G401.6 (cell line): Measurements from ENCODE around the gene NOS1AP.

Source experiments
- FAIRE-seq: peaks from 2 replicates; lab custom pipeline; 2012; peaks lifted over from hg19 to GRCh38; lab: Jason Lieb, UNC

NOS1AP gene

GRCh38 chr1:162256287-162256686 is 186.8 kb downstream of the NOS1AP start:
- no peak for FAIRE-seq

GRCh38 chr1:162258394-162258793 is 188.9 kb downstream of the NOS1AP start:
- FAIRE-seq = no peak

GRCh38 chr1:162259894-162260455 is 190.5 kb downstream of the NOS1AP start:
- no peak for FAIRE-seq

- FAIRE-seq = no peak
Observed at GRCh38 chr1:162264108-162264507, 194.6 kb downstream of the NOS1AP start.

GRCh38 chr1:162265983-162266382 is 196.5 kb downstream of the NOS1AP start:
- no peak for FAIRE-seq

- no peak for FAIRE-seq
Observed at GRCh38 chr1:162270016-162270770, 200.7 kb downstream of the NOS1AP start.

GRCh38 chr1:162271972-162272371 is 202.5 kb downstream of the NOS1AP start:
- FAIRE-seq = no peak

GRCh38 chr1:162272419-162272818 is 202.9 kb downstream of the NOS1AP start:
- FAIRE-seq = no peak

GRCh38 chr1:162275622-162276175 is 206.2 kb downstream of the NOS1AP start:
- no peak for FAIRE-seq

- FAIRE-seq = no peak
Observed at GRCh38 chr1:162276493-162276892, 207.0 kb downstream of the NOS1AP start.

- no peak for FAIRE-seq
Observed at GRCh38 chr1:162279136-162279498, 209.6 kb downstream of the NOS1AP start.

GRCh38 chr1:162281426-162281825 is 211.9 kb downstream of the NOS1AP start:
- FAIRE-seq = no peak

- no peak for FAIRE-seq
Observed at GRCh38 chr1:162283657-162284056, 214.2 kb downstream of the NOS1AP start.

GRCh38 chr1:162284206-162284955 is 214.9 kb downstream of the NOS1AP start:
- no peak for FAIRE-seq

- no peak for FAIRE-seq
Observed at GRCh38 chr1:162285149-162285561, 215.7 kb downstream of the NOS1AP start.

- no peak for FAIRE-seq
Observed at GRCh38 chr1:162291000-162291399, 221.5 kb downstream of the NOS1AP start.

GRCh38 chr1:162292422-162292849 is 222.9 kb downstream of the NOS1AP start:
- no peak for FAIRE-seq

- FAIRE-seq = no peak
Observed at GRCh38 chr1:162293073-162293692, 223.7 kb downstream of the NOS1AP start.

GRCh38 chr1:162294015-162294414 is 224.5 kb downstream of the NOS1AP start:
- FAIRE-seq = no peak

- FAIRE-seq = no peak
Observed at GRCh38 chr1:162297208-162297607, 227.7 kb downstream of the NOS1AP start.

GRCh38 chr1:162298266-162298665 is 228.8 kb downstream of the NOS1AP start:
- no peak for FAIRE-seq

- FAIRE-seq = no peak
Observed at GRCh38 chr1:162299018-162299417, 229.5 kb downstream of the NOS1AP start.
